NCI-H2107 treated with DMSO at 0.1 percent for 48 hours (cell line): ENCODE data around the gene SLX4IP.
A peak's percentile ranks its signal among the peaks of the same experiment; 100 is the strongest.

Experiments used
- DNase-seq: peaks from one replicate; lab custom pipeline; 2025; ENCODE audit not compliant: unreplicated experiment; lab: John Stamatoyannopoulos, UW

Gene SLX4IP

GRCh38 chr20:10625641-10626040, 190.5 kb downstream of the SLX4IP start:
- no peak for DNase-seq

- DNase-seq: no peak
These were observed 191.8 kb downstream of the SLX4IP start for GRCh38 chr20:10626896-10627295.

- DNase-seq: no peak
These were observed 195.0 kb downstream of the SLX4IP start for GRCh38 chr20:10629946-10630650.

- no peak for DNase-seq
These were observed 196.0 kb downstream of the SLX4IP start for GRCh38 chr20:10631126-10631525.

- DNase-seq: no peak
These were observed 197.8 kb downstream of the SLX4IP start for GRCh38 chr20:10632721-10633509.

- no peak for DNase-seq
These were observed 198.6 kb downstream of the SLX4IP start for GRCh38 chr20:10633718-10634117.

- DNase-seq: no peak
These were observed 199.1 kb downstream of the SLX4IP start for GRCh38 chr20:10634211-10634610.

GRCh38 chr20:10634683-10635411, 199.7 kb downstream of the SLX4IP start:
- no peak for DNase-seq

- DNase-seq: no peak
These were observed 200.5 kb downstream of the SLX4IP start for GRCh38 chr20:10635476-10636208.

- DNase-seq: no peak
These were observed 201.3 kb downstream of the SLX4IP start for GRCh38 chr20:10636326-10636818.

- no peak for DNase-seq
These were observed 202.0 kb downstream of the SLX4IP start for GRCh38 chr20:10637031-10637559.

- peak; percentile 92 for DNase-seq
These were observed 202.5 kb downstream of the SLX4IP start for GRCh38 chr20:10637563-10637962.

GRCh38 chr20:10639077-10639736, 204.1 kb downstream of the SLX4IP start:
- DNase-seq: no peak

- no peak for DNase-seq
These were observed 204.8 kb downstream of the SLX4IP start for GRCh38 chr20:10639737-10640556.

- no peak for DNase-seq
These were observed 205.8 kb downstream of the SLX4IP start for GRCh38 chr20:10640897-10641296.

GRCh38 chr20:10641467-10641866, 206.4 kb downstream of the SLX4IP start:
- DNase-seq: no peak

- no peak for DNase-seq
These were observed 206.8 kb downstream of the SLX4IP start for GRCh38 chr20:10641893-10642292.

- DNase-seq: no peak
These were observed 207.9 kb downstream of the SLX4IP start for GRCh38 chr20:10642856-10643559.

- no peak for DNase-seq
These were observed 208.4 kb downstream of the SLX4IP start for GRCh38 chr20:10643560-10643873.
